Ureter (tissue), 1 donor: ENCODE results near the gene HNRNPUL1. TPM values are rescaled to one million over a fixed set of nuclear protein-coding genes. Genes with fewer than 3 reads are reported as not detected.

ENCODE experiments used
- DNase-seq: peaks from one replicate; pipeline ENCODE4 v3.0.0-alpha.2; 2020; ENCODE audit warnings: low spot score
- total RNA-seq: library from RNA; stranded (reverse); gene quantifications from one replicate; pipeline ENCODE4 v1.2.4, GENCODE V29; 2023
- donor health status: DM: yes; HTN: yes; CAD: no.

HNRNPUL1 gene
- total RNA-seq, 1 donor from 2014 or later = 183 TPM

DNA sequence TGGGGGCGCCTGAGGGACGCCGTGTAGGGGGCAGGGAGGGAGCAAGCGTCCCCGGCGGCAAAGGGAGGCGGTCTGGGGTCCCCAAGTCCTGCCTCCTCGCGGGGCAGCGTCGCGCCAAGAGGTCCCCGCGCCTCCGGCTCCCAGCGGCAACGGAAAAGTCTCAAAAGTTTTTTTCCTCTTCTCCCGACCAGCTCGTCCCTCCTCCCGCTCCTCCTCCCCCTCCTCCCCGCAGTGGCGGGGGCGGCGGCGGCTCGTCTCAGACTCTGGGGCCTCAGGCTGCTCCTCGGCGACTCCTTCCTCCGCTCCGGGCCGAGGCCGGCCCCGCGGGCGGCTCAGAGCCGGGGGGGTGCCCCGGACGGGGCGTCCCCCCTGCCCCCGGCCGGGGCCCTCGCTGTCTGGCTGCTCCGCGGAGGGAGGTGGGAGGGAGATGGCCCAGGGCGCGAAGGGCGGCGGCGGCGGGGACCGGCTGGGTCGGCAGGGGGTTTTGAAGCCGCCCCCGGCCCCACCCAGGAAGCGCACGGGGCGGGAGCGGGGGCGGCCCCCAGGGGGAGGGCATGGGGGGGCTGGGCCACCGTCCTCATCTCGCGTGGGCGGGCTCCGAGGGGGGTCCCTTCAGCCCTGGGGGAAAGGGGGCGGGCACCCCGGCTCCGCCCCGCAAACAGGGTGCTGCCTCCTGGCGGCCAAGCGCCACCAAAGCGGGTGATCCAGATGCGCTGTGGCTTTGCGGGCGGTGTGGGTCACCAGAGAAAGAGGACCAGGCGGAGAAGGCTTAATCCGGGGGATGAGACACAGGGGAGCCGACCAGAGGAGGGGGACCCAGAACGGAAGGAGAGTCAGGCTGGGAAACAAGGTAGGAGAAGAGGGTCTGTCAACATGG lies 89.5 kb downstream of the HNRNPUL1 start, which contains the start of gene TGFB1:
Gene TGFB1 (minus strand): TSS at position 457 of the 877 bp plus-strand sequence. CDS start 878 bp downstream, outside the sequence.
- DNase-seq = peak; percentile 86

DNA sequence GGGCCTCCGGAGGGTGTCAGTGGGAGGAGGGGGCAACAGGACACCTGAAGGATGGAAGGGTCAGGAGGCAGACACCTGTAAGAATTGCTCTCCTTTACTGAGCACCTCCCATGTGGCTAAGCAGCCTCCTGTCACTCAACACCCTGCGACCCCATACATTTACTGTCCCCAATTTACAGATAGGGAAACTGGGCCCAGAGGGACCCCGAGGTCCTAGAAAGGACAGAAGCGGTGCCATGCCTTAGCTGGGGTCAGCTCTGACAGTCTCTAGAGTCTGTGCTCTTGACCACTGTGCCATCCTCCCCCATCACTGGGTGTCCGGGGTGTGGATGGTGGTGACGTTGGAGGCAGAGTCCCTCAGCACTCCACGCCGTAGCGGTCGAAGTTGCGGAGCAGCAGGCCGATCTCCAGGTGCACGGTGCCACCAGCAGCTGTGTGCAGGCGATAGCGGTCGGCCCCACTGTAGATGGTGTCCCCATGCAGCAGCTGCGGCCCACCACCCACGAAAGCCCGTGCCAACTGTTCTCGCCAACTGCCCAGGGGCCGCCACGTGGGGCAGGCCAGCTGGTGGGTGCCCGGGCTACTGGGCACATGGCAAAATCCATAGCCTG lies 90.3 kb downstream of the HNRNPUL1 start:
- no peak for DNase-seq

DNA sequence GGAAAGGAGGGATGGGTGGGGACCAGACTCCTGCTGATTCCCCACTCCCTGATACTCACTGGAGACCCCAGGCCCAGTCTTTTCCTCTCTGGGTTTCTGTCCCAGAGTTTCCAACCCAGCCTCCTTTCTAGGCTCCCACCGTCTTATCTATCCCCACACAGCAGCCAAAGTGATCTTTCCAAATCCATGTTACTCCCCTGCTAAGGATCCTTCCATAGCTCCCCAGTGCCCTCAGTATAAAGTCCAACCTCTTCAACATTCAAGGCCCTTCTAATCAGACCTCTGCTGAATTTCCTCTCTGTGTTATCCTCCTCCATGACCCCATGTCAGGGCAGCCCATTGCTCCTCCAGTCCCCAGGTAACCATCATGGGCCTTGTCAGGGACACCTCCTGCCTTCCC lies 90.9 kb downstream of the HNRNPUL1 start:
- DNase-seq = no peak

DNA sequence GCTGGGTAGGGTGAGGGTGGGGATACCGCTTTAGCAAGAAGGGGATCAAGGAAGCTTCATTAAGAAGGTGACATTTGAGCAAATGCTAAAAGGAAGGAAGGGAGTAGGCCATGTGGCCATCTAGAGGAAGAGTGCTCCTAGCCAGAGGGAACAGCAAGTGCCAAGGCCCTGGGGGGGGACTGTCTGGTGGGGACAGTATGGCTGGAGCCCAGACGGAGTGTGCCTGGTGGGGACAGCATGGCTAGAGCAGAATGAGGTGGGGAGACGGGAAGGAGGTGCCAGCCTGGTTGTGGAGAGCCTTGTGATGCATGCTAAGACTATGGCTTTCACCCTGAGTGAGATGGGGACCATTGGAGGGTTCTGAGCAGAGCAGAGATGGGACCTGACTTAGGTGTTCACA lies 91.6 kb downstream of the HNRNPUL1 start:
- no peak for DNase-seq

DNA sequence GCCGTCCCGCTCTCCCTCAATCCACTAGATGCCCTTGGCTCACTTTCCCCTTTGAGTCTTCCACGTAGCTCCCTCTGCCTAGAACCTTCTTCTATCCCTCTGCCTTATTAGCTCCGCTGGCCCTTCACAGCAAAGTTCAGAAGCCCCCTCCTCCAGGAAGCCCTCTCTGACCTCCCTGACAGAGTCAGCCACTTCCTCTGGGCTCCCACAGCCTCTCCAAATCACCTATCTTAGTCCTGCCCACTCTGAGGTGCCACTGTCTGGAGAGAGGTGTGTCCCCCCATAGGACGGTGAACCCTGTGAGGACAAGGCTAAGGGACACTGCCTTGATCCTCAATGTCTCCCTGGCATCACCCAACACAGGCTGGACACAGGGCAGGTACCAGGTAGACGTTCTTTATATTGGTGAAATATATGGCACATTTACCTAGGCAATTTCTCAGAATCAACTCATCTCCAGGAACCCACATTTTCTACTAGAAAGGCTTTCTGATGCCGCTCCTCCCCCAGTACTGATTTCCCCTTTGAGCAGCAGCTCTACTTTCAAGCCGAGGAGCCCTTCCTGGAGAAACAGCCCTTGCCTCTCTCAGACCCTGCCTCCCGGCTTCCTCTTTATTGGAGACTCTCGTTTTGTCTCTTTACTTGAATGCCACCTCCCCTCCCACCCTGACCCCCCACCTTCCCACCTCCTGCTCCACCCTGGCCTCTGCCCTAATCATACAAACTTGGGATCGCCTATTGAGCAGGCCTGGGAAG lies 93.0 kb downstream of the HNRNPUL1 start:
- DNase-seq = no peak

Other genes starting within 250 kb of the HNRNPUL1 start
- not detected for gene CYP2A13, start 175.9 kb upstream of the HNRNPUL1 start, total RNA-seq
- not detected for gene CYP2F1, start 149.9 kb upstream of the HNRNPUL1 start, total RNA-seq
- 13.2 TPM for gene CYP2S1, start 71.2 kb upstream of the HNRNPUL1 start, total RNA-seq
- 40.1 TPM for gene AXL, start 45.1 kb upstream of the HNRNPUL1 start, total RNA-seq
- 38.3 TPM for gene CCDC97, start 45.8 kb downstream of the HNRNPUL1 start, total RNA-seq
- 26.3 TPM for gene TGFB1, start 89.5 kb downstream of the HNRNPUL1 start, total RNA-seq
- 6.1 TPM for gene B9D2, start 99.8 kb downstream of the HNRNPUL1 start, total RNA-seq
- 12.2 TPM for gene TMEM91, start 112.2 kb downstream of the HNRNPUL1 start, total RNA-seq
- 21.6 TPM for gene EXOSC5, start 133.0 kb downstream of the HNRNPUL1 start, total RNA-seq
- 19.8 TPM for gene BCKDHA, start 133.4 kb downstream of the HNRNPUL1 start, total RNA-seq
- 4.6 TPM for gene B3GNT8, start 163.0 kb downstream of the HNRNPUL1 start, total RNA-seq
- gene DMAC2, start 175.5 kb downstream of the HNRNPUL1 start, total RNA-seq = 33.6 TPM
- gene ERICH4, start 178.8 kb downstream of the HNRNPUL1 start, total RNA-seq = not detected